NCI-H82 (cell line): ENCODE measurements around the gene ATP5MG.

Source experiments
- DNase-seq: peaks from one replicate; lab custom pipeline; 2025; lab: John Stamatoyannopoulos, UW

Gene ATP5MG

GRCh38 chr11:118442908-118443589 is 41.6 kb downstream of the ATP5MG start:
- no peak for DNase-seq

GRCh38 chr11:118443590-118444218 is 42.3 kb downstream of the ATP5MG start:
- DNase-seq: no peak

- no peak for DNase-seq
Measured at GRCh38 chr11:118447423-118447822, 46.0 kb downstream of the ATP5MG start.

GRCh38 chr11:118448294-118448693 is 46.9 kb downstream of the ATP5MG start:
- DNase-seq: no peak

GRCh38 chr11:118449316-118449918 is 48.0 kb downstream of the ATP5MG start:
- no peak for DNase-seq

GRCh38 chr11:118450451-118450850 is 49.0 kb downstream of the ATP5MG start:
- no peak for DNase-seq
